PC-3 (cell line): ENCODE results near the gene FBN2.

Source experiments
- EZH2 ChIP-seq: fragments of 300-600 bp; sonication (generic); IDR thresholded peaks from one replicate; pipeline ENCODE4 v1.6.1; 2017; ENCODE audit warnings: antibody characterized with exemption, mild to moderate bottlenecking, low read length; ENCODE audit not compliant: unreplicated experiment
- TF ChIP-seq, protein P1 (sequence below): fragments of 300-600 bp; sonication (generic); conservative IDR thresholded peaks from 2 replicates; pipeline ENCODE4 v1.5.1; 2017; ENCODE audit warnings: antibody characterized with exemption, low read depth, mild to moderate bottlenecking, low read length

DNA sequence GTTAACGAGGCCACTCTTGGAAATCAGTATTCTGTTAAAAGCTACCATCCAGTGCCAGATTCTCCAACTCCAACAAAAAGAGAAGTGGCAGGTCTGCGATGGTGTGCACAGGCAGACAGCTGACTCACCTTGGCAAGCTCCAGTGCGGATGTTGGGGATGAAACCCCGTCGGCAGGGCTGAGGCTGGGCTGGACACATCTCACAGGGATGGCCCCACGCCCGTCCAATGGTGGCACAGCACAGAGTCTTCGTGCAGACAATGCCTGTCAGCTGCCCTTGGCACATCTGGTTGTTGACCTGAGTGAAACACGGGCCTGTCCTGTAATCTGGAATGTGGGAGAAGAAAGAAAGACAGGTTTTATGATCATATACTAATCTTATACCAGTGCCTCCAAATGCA lies 73.4 kb downstream of the FBN2 start:
- TF ChIP-seq EZH2: no peak
- TF ChIP-seq, protein P1, sequence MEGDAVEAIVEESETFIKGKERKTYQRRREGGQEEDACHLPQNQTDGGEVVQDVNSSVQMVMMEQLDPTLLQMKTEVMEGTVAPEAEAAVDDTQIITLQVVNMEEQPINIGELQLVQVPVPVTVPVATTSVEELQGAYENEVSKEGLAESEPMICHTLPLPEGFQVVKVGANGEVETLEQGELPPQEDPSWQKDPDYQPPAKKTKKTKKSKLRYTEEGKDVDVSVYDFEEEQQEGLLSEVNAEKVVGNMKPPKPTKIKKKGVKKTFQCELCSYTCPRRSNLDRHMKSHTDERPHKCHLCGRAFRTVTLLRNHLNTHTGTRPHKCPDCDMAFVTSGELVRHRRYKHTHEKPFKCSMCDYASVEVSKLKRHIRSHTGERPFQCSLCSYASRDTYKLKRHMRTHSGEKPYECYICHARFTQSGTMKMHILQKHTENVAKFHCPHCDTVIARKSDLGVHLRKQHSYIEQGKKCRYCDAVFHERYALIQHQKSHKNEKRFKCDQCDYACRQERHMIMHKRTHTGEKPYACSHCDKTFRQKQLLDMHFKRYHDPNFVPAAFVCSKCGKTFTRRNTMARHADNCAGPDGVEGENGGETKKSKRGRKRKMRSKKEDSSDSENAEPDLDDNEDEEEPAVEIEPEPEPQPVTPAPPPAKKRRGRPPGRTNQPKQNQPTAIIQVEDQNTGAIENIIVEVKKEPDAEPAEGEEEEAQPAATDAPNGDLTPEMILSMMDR: no peak
